Activated T-cell treated with anti-CD3 and anti-CD28 coated beads, Interleukin-2, amount 50 U/mL, for 1 hour (primary cell): ENCODE data around the gene PPM1H.

ENCODE experiments used
- DNase-seq: peaks from one replicate; pipeline ENCODE4 v3.0.0-alpha.2; 2020

PPM1H gene

GRCh38 chr12:62726471-62726980 lies 208.4 kb downstream of the PPM1H start:
- no peak for DNase-seq

- no peak for DNase-seq
Observed at GRCh38 chr12:62725781-62726180, 209.2 kb downstream of the PPM1H start.

DNA sequence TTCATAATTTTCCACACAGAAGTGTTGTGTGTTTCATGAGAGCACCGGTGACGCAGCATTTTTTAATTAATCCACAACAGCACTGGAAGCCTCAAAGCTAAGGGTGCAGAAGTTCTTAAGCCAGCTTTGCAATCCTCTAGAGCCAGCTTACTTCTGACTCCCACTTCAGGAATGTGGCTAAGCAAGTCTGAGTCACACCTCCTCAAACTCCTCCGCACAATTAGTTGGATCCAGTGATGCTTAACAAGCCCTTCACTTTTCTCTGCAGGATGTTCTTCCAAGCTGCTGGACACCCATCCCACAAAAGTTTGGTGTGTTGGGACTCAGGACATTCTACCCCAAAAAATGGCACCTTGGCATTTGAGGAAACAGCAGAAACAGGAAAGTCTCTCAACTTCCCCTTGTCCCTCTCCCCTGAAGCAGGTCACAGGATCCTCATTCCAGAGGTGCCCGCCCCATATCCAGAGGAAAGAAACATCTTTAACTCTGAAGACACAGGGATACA lies 210.0 kb downstream of the PPM1H start:
- no peak for DNase-seq

DNA sequence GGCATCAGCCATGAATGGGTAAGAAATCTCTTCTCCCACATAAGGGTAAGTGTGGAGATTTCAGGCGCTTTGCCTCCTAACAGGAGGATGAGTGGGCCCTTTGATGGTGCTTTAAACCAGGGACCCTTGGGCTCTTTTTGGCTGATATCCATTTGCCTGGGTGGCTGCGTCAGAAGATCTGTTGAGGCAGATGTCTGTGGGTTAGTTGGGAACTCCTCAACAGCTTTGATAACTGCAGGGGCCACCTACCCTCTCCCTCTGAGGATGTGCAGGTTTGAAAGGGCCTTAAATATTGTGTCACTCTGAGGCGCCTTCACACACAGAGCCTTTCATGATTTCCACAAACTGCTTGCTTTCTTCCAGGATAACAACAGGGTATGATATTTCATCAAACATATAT lies 210.7 kb downstream of the PPM1H start:
- no peak for DNase-seq

DNA sequence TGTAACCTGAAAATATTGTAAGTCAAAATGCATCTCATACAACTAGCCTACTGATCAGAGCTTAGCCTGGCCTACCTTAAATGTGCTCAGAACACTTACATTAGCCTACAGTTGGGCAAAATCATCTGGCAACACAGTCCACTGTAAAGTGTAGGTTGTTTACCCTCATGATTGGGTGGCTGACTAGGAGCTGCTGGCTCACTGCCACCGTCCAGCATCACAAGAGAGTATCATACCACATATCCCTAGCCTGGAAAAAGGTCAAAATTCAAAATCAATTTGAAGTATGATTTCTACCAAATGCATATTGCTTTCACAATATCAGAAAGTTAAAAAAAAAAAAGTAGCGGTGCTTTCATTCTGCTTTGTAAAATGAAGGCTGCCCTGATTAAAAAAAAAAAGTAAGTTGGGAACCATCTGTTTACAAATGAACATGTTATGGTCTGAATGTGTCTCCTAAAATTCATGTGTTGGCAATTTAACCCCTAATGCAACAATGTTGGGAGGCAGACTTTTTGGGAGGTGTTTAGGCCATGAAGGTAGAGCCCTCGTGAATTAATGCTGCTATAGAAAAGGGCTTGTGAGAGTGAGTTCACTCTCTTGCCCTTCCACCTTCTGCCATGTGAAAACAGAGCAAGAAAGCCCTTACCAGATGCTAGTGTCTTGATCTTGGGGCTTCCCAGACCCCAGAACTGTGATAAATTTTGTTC lies 211.8 kb downstream of the PPM1H start:
- no peak for DNase-seq

DNA sequence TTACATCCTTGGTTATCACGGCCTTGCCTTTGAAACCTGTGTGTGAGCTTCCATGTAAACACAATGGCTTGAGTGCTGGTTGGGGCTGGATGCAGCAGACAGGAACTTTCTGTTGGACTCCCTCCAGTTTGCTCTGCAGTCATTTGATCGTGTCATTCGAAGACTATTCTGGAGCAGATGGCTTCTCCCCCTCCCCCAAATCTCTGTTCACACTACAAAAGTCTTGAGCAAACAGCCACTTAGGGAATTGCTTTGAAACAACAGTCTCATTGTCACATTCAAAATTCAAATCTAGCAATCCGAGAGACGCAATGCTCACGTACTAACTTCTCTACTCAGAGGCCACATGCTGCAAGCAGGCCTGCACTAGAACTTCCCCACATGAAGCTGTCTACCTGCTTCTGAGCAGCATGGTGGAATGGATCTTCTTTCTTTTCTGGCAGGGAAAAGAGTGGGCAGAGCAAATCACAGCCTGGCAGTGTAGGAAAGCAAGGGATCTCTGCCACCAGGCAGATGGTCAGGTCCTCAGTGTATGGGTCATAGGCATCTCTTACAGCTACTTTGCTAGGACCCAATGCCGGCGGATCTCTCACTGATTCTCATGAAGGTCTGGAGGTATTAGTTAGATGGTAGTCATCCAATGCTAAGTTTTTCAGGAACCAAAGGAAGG lies 214.2 kb downstream of the PPM1H start:
- no peak for DNase-seq

DNA sequence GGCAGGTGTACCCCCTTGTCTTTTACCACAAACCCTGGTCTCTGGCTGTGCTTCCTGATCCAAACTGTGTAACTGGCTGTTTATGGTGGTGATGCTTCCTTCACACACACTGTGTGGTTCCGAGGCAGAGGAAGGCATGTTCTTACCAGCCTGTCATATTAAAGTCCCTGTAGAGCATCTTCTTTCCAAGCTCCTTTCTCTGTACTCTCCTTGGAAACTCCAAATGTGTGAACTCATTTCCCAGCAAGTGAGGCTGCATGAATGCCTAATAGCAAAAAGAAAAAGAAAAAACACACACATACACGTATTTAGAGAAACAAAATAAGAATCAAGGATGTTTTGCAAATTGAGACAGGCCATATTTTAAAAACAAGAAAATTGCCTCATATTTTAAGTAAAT lies 214.9 kb downstream of the PPM1H start:
- no peak for DNase-seq

- DNase-seq: no peak
Observed at GRCh38 chr12:62718762-62719426, 216.1 kb downstream of the PPM1H start.

- no peak for DNase-seq
Observed at GRCh38 chr12:62717643-62718042, 217.3 kb downstream of the PPM1H start.

- no peak for DNase-seq
Observed at GRCh38 chr12:62716866-62717525, 218.0 kb downstream of the PPM1H start.

GRCh38 chr12:62716037-62716436 lies 218.9 kb downstream of the PPM1H start:
- DNase-seq: no peak

- no peak for DNase-seq
Observed at GRCh38 chr12:62714774-62715721, 219.9 kb downstream of the PPM1H start.

DNA sequence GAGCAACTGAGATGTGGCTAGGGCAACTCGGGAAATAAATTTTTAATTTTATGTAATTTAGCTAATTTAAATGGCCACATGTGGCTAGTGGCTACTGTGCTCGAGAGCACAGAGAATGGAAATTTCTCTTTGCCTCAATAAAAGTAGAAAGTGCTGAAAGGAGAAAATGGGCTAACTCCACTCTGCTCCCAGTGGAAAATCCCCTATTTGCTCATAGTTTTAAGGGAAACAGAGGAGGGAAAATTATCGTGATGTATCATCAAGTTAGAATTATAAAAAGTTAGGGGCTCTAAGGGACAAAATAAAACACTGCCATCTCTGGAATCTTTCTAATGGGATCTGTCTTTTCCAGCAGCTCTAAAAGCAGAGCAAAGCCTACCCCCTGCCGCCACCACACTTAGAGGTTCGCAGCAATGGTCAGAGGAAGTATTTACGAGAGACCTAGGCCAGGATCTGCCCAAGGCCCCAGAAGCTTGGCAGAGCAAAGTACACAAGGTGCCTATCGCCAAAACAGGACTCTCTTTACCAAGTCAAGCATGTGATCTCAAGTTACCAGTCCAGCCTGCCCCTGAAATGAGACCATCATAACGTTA lies 220.7 kb downstream of the PPM1H start:
- DNase-seq: no peak

DNA sequence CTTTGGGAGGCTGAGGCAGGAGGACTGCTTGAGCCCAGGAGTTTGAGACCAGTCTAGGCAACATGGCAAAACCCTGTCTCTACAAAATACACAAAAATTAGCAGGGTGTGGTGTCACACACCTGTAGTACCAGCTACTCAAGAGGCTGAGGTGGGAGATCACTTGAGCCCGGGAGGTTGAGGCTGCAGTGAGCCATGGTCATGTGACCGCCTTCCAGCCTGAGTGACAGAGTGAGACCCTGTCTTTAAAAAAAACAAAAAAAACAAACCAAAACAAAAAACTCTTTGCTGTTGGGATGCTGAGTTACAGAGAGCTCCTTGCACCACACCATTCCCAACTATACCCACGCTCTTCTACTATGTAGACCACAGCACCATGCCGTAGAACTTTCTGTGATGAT lies 221.2 kb downstream of the PPM1H start:
- DNase-seq: no peak

- DNase-seq: no peak
Observed at GRCh38 chr12:62712681-62713573, 222.0 kb downstream of the PPM1H start.

DNA sequence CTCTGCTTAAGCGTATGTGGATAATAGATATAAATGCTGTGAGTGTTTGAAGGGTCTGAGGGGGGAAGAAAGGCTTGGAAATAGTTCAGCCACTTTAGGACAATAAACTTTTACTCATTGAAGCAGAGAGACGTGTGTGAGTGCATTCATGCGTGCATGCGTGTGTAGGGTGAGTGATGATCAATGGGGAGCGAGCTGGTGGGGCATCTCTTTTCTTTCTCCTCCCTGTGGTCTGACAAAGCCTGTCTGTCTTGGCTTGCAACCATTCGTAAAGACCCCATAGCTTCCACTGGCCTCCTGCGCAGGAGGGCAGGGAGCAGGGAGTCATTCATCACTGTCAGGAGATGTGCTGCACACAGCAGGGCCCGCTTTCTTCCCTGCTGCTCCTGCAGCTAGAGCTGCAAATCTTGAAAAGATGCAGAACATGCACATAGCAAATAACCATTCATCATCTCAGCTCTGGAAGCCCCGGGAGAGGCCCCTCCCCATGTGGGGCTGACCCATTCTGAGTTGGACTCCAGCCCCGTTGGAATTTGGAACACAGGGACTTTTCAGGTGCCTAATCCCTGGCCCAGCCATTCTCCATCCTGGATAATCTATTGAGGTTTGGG lies 223.2 kb downstream of the PPM1H start:
- no peak for DNase-seq

GRCh38 chr12:62709311-62709710 lies 225.6 kb downstream of the PPM1H start:
- no peak for DNase-seq

GRCh38 chr12:62707939-62708338 lies 227.0 kb downstream of the PPM1H start:
- DNase-seq: no peak

DNA sequence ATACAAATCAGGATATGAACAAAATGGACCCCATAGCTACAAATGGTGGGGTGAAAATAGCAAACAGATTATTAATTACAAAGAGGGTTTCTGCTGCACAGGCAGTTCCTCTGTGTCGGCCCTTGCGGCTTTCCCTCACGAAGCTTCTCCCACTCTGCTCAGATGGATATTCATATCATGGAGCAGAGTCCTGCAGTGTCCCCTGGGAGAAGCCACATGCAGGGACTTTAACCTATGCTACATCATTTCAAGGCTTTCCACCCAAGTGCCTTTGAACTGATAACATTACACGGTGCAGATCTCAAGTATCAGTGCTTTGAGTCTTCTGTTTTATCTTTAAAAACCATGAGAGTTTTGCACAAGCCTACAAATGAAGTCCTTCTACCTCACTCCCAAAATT lies 229.1 kb downstream of the PPM1H start:
- no peak for DNase-seq

GRCh38 chr12:62703011-62703380 lies 232.0 kb downstream of the PPM1H start:
- no peak for DNase-seq
